GM18499 (cell line): Measurements from ENCODE around the gene FLYWCH2.
"Not testable (repeated sequence)": the region's sequence is repeated elsewhere in the genome, so short reads cannot be mapped to it uniquely, and the experiment has no call there.

ENCODE experiments used
- ATAC-seq: cut with Tn5 transposase; IDR thresholded peaks from one replicate; pipeline ENCODE4 v1.9.1; 2021; ENCODE audit warnings: moderate number of reproducible peaks; ENCODE audit not compliant: insufficient read depth, unreplicated experiment

FLYWCH2 gene

GRCh38 chr16:2933136-2933535 is 50.1 kb downstream of the FLYWCH2 start:
- ATAC-seq, result no peak

DNA sequence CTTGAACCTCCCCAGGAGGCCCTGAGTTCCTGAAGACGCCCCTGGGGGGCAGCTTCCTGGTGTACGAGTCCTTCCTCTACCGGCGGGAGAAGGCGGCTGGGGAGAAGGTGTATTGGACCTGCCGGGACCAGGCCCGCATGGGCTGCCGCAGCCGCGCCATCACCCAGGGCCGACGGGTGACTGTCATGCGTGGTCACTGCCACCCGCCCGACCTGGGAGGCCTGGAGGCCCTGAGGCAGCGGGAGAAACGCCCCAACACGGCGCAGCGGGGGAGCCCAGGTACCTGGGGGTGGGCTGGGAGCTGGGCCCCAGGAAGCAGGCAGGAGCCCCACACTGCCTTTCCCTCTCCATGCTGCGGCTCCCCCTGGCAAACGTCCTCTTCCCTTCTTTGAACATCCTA is 50.7 kb downstream of the FLYWCH2 start:
- ATAC-seq, result no peak

GRCh38 chr16:2934450-2934849 is 51.4 kb downstream of the FLYWCH2 start:
- no peak for ATAC-seq

DNA sequence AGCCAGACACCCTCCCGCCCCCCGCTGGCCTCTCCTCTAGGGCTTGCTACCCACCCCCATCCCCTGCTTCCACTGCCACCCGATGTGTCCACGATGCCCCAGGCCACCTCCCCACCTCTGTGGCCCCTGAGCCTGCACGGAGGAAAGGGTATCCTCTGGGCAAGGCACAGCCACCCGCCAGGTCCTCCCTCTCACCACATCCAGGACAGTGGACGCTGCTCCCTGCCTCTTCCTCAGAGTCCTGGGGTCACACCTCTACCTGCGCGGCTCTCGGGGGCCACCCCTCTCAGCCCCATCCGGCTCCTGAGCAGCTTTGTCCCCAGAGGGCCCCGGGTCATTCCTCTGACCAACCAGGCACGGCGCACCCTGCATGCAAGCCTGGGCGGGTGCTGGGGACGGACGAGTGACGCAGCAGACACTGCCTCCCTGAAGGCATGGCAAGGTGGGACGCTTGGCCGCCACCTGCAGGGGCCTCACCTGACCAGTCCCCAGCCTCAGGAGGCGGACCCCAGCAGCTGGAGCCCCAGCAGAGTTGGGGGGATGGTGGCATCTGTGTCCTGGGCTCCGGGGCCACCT is 53.5 kb downstream of the FLYWCH2 start:
- ATAC-seq, result no peak

DNA sequence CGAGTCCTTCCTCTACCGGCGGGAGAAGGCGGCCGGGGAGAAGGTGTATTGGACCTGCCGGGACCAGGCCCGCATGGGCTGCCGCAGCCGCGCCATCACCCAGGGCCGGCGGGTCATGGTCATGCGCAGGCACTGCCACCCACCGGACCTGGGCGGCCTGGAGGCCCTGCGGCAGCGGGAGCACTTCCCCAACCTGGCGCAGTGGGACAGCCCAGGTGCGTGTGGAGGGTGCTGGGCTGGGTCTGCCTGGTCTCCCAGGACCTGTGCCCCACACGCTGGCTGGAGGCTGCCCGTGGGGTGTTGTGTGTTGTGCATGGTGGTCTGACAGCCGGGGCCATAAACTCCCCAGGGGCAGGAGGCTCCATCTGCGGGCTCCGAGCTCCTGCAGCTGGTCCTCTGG is 54.2 kb downstream of the FLYWCH2 start:
- no peak for ATAC-seq

- no peak for ATAC-seq
Measured at GRCh38 chr16:2938206-2938605, 55.2 kb downstream of the FLYWCH2 start.

DNA sequence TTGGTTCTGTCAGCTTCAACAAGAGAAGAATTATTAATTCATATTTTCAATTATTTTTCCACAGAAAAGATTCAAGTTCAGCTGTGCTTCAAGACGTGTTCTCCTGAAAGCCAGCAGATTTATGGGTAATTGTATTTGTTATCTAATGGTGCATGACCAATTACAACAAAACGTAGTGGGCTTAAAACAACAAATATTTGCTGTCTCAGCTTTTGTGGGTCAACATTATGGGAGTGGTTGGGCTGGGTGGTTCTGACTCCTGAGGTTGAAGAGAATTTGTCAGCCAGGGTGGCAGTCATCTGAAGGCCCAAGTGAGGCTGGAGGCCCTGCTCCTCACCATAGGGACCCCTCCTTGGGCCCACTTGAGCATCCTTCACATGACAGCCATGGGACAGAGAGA is 57.0 kb downstream of the FLYWCH2 start:
- no peak for ATAC-seq

GRCh38 chr16:2942045-2942444 is 59.0 kb downstream of the FLYWCH2 start:
- ATAC-seq, result no peak

DNA sequence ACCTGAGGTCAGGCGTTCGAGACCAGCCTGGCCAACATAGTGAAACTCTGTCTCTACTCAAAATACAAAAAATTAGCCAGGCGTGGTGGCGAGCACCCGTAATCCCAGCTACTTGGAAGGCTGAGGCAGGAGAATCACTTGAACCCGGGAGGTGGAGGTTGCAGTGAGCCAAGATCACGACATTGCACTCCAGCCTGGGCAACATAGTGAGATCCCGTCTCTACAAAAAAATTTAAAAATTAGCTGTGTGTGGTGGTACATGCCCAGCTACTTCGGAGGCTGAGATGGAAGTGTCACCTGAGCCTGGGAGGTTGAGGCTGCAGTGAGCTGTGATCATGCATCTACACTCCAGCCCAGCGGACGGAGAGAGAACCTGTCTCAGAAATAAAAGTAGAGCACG is 60.7 kb downstream of the FLYWCH2 start:
- not testable (repeated sequence) for ATAC-seq

- ATAC-seq, result no peak
Measured at GRCh38 chr16:2946649-2947048, 63.6 kb downstream of the FLYWCH2 start.
